ENCODE results near the gene KDR. TPM values are rescaled to one million over a fixed set of nuclear protein-coding genes. Genes with fewer than 3 reads are reported as not detected.

The KDR gene
- total and polyA plus RNA-seq, 12 donors: 9.3 to 45.7 (median 23.4) TPM

GRCh38 chr4:55124322-55125076, 896 bp downstream of the KDR start:
- Histone ChIP-seq H3K4me3 (peak overlapping the region; percentile 50 to 88 (median 66)), H3K27me3 (peaks cover 0 to 37% (median 14%) of the 10 kb centered on the region in 7 donors), H3K4me1 (peaks cover 0 to 26% (median 9%) of the 10 kb centered on the region in 9 donors), H3K27ac (peak overlapping the region; percentile 53 to 91 (median 80)), H3K36me3 (no peaks in the 10 kb centered on the region), H3K9me3 (no peaks in the 10 kb centered on the region)
- peak; percentile 40 to 61 (median 50) for ATAC-seq
- DNase-seq: peak in 1 of 2 donors; percentile 28
- intact Hi-C loops (cut with DNase I): loop anchor here in 6 of 10 donors (2.0 to 10.0 kb wide), 11 partner anchors 37 to 200 kb away; no protein-coding TSS in a partner anchor
- 12 to 13% methylated on average over 34 of the region's 34 CpGs for WGBS, 2 donors
- TF ChIP-seq, protein P1, sequence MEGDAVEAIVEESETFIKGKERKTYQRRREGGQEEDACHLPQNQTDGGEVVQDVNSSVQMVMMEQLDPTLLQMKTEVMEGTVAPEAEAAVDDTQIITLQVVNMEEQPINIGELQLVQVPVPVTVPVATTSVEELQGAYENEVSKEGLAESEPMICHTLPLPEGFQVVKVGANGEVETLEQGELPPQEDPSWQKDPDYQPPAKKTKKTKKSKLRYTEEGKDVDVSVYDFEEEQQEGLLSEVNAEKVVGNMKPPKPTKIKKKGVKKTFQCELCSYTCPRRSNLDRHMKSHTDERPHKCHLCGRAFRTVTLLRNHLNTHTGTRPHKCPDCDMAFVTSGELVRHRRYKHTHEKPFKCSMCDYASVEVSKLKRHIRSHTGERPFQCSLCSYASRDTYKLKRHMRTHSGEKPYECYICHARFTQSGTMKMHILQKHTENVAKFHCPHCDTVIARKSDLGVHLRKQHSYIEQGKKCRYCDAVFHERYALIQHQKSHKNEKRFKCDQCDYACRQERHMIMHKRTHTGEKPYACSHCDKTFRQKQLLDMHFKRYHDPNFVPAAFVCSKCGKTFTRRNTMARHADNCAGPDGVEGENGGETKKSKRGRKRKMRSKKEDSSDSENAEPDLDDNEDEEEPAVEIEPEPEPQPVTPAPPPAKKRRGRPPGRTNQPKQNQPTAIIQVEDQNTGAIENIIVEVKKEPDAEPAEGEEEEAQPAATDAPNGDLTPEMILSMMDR (IDR thresholded peaks at IDR 0.05): no peak

- TF ChIP-seq, protein P1 (IDR thresholded peaks at IDR 0.05): no peak
- Histone ChIP-seq H3K36me3 (no peaks in the 10 kb centered on the region), H3K27ac (peak overlapping the region in 9 of 10 donors; percentile 53 to 91 (median 81)), H3K4me1 (peaks cover 0 to 26% (median 15%) of the 10 kb centered on the region in 9 donors), H3K4me3 (peak overlapping the region in 9 of 10 donors; percentile 60 to 88 (median 68)), H3K9me3 (no peaks in the 10 kb centered on the region), H3K27me3 (peaks cover 0 to 37% (median 14%) of the 10 kb centered on the region in 7 donors)
- intact Hi-C loops (cut with DNase I): loop anchor here in 6 of 10 donors (2.0 to 10.0 kb wide), 11 partner anchors 36 to 201 kb away; no protein-coding TSS in a partner anchor
- whole genome bisulfite sequencing, 2 donors: 53 to 57% methylated on average over 6 of the region's 6 CpGs
- DNase-seq (no peak), ATAC-seq (no peak)
These were observed 1.6 kb downstream of the KDR start for GRCh38 chr4:55123791-55124190.

DNA sequence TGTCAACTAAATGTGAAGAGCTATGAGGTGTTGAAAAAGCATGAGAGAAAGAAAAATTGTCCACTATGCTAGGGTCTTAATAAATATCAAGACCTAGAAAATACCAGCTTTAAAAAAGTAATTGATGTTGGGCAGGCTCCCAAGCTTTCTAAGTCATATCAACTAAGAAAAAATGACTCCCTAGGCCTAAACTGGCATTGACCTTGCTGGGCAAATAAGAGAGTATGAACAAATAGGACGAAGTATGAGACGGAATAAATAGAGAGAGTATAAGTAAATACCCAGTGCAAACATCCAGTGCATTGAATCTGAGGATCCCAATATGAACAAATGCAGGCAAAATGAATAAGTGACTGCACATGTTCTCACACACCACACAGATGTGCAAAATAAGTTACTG, 3.2 kb downstream of the KDR start:
- DNase-seq (no peak), ATAC-seq (no peak)
- H3K27ac ChIP-seq: peak overlapping the region in 6 of 10 donors; percentile 53 to 91 (median 82)
- H3K4me1 ChIP-seq: peaks cover 0 to 39% (median 25%) of the 10 kb centered on the region in 9 donors
- TF ChIP-seq, protein P1 (IDR thresholded peaks at IDR 0.05): no peak
- H3K9me3 ChIP-seq: no peaks in the 10 kb centered on the region
- H3K27me3 ChIP-seq: peaks cover 0 to 37% (median 14%) of the 10 kb centered on the region in 7 donors
- 61 to 73% methylated on average over 2 of the region's 2 CpGs for WGBS, 2 donors
- intact Hi-C loops (cut with DNase I): loop anchor here in 6 of 10 donors (5.0 to 10.0 kb wide), 10 partner anchors 35 to 203 kb away; no protein-coding TSS in a partner anchor
- H3K36me3 ChIP-seq: peaks cover 0 to 7% (median 0%) of the 10 kb centered on the region in 9 donors
- peak overlapping the region in 9 of 10 donors; percentile 60 to 88 (median 68) for H3K4me3 ChIP-seq

DNA sequence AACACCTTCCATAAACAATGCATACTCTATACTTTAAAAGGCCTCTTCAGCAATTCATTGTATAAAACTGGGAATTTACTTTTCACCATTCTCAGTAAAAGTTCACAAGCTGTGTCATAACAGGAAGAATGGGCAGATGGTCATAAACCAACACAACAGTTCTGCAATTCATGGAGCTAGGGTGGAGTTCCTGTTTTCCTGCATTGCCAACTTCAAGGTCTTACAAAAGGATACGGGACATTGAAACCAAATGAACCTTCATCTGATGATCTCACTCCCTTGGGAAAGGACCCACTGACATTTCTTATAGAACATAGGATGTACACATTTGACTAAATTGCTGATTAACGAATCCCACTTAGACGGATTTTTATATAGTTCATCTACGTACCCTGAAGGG, 4.1 kb downstream of the KDR start:
- WGBS, 2 donors: 63 to 71% methylated on average over 4 of the region's 4 CpGs
- DNase-seq (no peak), ATAC-seq (peak in 1 of 8 donors; percentile 36)
- Histone ChIP-seq H3K36me3 (peaks cover 0 to 13% (median 0%) of the 10 kb centered on the region in 9 donors), H3K4me3 (peak overlapping the region in 6 of 10 donors; percentile 63 to 88 (median 72)), H3K27ac (peak overlapping the region in 7 of 10 donors; percentile 5 to 91 (median 81)), H3K27me3 (peaks cover 0 to 27% (median 12%) of the 10 kb centered on the region in 7 donors), H3K9me3 (no peaks in the 10 kb centered on the region), H3K4me1 (peaks cover 0 to 46% (median 30%) of the 10 kb centered on the region in 9 donors)
- TF ChIP-seq, protein P1 (IDR thresholded peaks at IDR 0.05): no peak
- intact Hi-C loops (cut with DNase I): loop anchor here in 6 of 10 donors (5.0 to 10.0 kb wide), 10 partner anchors 34 to 204 kb away; no protein-coding TSS in a partner anchor

Data from heart right ventricle (tissue), 16 donors.